Measurements from ENCODE around the gene PGC.

Gene PGC

GRCh38 chr6:41730531-41731436 lies 16.4 kb downstream of the PGC start:
- H2AFZ ChIP-seq (ENCODE audit: low read depth, low read length) = no peak overlapping the region
- no peaks in the 10 kb centered on the region for H3K9me3 ChIP-seq (ENCODE audit: insufficient read depth, low read length)
- H3K4me1 ChIP-seq (ENCODE audit: low read length) = peaks cover 44% of the 10 kb centered on the region
- H3K9ac ChIP-seq (ENCODE audit: low read length) = peak overlapping the region; percentile 99
- peaks cover 81% of the 10 kb centered on the region for H3K79me2 ChIP-seq (ENCODE audit: low read length)
- peak overlapping the region; percentile 97 for H3K4me2 ChIP-seq (ENCODE audit: low read length)
- TF ChIP-seq EZH2phosphoT487 (IDR thresholded peaks at IDR 0.05; ENCODE audit: low read depth) = no peak
- no peak for TF ChIP-seq CTCF (IDR thresholded peaks at IDR 0.05; ENCODE audit: low read depth, low read length)
- peak overlapping the region; percentile 96 for H3K27ac ChIP-seq (ENCODE audit: low read length)
- no peaks in the 10 kb centered on the region for H3K27me3 ChIP-seq (ENCODE audit: low read depth, low read length)
- H4K20me1 ChIP-seq (ENCODE audit: insufficient read depth, low read length) = peaks cover 56% of the 10 kb centered on the region
- H3K36me3 ChIP-seq (replicated peaks; ENCODE audit: low read depth, low read length) = peaks cover 47% of the 10 kb centered on the region
- peak overlapping the region; percentile 86 for H3K4me3 ChIP-seq (ENCODE audit: low read length)

- H3K79me2 ChIP-seq (ENCODE audit: low read length) = peaks cover 93% of the 10 kb centered on the region
- no peak overlapping the region for H2AFZ ChIP-seq (ENCODE audit: low read depth, low read length)
- peaks cover 67% of the 10 kb centered on the region for H4K20me1 ChIP-seq (ENCODE audit: insufficient read depth, low read length)
- peak overlapping the region; percentile 97 for H3K4me2 ChIP-seq (ENCODE audit: low read length)
- no peaks in the 10 kb centered on the region for H3K27me3 ChIP-seq (ENCODE audit: low read depth, low read length)
- peaks cover 53% of the 10 kb centered on the region for H3K4me1 ChIP-seq (ENCODE audit: low read length)
- no peak overlapping the region for H3K9ac ChIP-seq (ENCODE audit: low read length)
- H3K4me3 ChIP-seq (ENCODE audit: low read length) = peak overlapping the region; percentile 86
- peaks cover 47% of the 10 kb centered on the region for H3K36me3 ChIP-seq (replicated peaks; ENCODE audit: low read depth, low read length)
- TF ChIP-seq EZH2phosphoT487 (IDR thresholded peaks at IDR 0.05; ENCODE audit: low read depth) = no peak
- TF ChIP-seq CTCF (IDR thresholded peaks at IDR 0.05; ENCODE audit: low read depth, low read length) = no peak
- no peak overlapping the region for H3K27ac ChIP-seq (ENCODE audit: low read length)
- no peaks in the 10 kb centered on the region for H3K9me3 ChIP-seq (ENCODE audit: insufficient read depth, low read length)
Observed at GRCh38 chr6:41729624-41730023, 17.6 kb downstream of the PGC start.

- Histone ChIP-seq H4K20me1 (ENCODE audit: insufficient read depth, low read length) (peaks cover 74% of the 10 kb centered on the region), H3K4me2 (ENCODE audit: low read length) (peak overlapping the region; percentile 97)
Observed at GRCh38 chr6:41728954-41729353, 18.2 kb downstream of the PGC start.

More at GRCh38 chr6:41728954-41729353, 18.2 kb downstream of the PGC start:
- Histone ChIP-seq H3K9ac (ENCODE audit: low read length) (no peak overlapping the region), H3K79me2 (ENCODE audit: low read length) (peaks cover 100% of the 10 kb centered on the region), H3K9me3 (ENCODE audit: insufficient read depth, low read length) (no peaks in the 10 kb centered on the region), H2AFZ (ENCODE audit: low read depth, low read length) (no peak overlapping the region), H3K27ac (ENCODE audit: low read length) (no peak overlapping the region), H3K4me3 (ENCODE audit: low read length) (no peak overlapping the region; the same call in 1 of the 2 replicates), H3K27me3 (ENCODE audit: low read depth, low read length) (no peaks in the 10 kb centered on the region), H3K36me3 (replicated peaks; ENCODE audit: low read depth, low read length) (peaks cover 48% of the 10 kb centered on the region), H3K4me1 (ENCODE audit: low read length) (peaks cover 60% of the 10 kb centered on the region)
- TF ChIP-seq EZH2phosphoT487 (IDR thresholded peaks at IDR 0.05; ENCODE audit: low read depth) (no peak), CTCF (IDR thresholded peaks at IDR 0.05; ENCODE audit: low read depth, low read length) (no peak)
